ENCODE measurements around the gene RIPPLY3.

RIPPLY3 gene

DNA sequence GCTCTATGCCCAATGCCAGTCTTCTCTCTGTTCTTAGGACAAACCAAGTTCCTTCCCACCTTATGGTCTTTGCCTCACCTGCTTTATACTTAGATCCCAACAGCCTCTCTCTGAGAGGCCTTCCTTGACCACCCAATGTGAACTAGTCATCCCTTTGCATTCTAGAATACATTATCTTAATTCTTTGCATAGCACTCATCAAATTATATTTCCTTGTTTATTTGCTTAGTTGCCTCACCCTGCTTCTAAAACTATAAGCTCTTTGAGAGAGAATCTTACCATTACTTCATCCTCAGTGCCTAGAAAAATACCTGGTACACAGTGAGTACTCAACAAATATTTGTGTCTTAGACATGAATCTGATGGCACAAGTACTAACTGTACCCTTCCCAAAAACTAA lies 58.3 kb downstream of the RIPPLY3 start:
- no peak for DNase-seq

DNA sequence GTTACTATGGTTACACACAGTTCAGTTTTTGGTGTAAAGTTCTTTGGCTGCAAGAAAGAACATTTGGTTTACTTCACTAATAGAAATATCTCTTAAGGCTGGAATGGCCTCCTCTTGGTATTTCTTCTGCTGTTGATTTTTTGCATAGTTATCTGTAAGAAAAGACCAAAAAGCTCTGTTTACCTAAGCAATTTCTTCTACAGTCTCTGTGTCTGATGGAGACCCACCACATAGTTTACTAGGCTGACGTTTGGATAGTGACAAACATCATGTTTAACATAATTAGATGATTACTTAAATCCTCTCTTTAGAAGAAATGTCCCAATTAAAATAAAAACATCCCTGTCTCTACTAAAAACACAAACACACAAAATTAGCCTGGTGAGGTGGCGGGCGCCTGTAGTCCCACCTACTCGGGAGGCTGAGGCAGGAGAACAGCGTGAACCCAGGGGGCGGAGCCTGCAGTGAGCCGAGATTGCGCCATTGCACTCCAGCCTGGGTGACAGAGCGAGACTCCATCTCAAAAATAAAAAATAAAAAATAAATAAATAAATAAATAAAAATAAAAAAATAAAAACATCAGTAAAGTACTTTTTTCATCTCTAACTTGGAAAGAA lies 59.2 kb downstream of the RIPPLY3 start:
- no peak for DNase-seq
